ENCODE results near the gene ACOT7.
"Not testable (repeated sequence)": the region's sequence is repeated elsewhere in the genome, so short reads cannot be mapped to it uniquely, and the experiment has no call there.

ACOT7 gene

GRCh38 chr1:6363085-6363884 is 30.3 kb downstream of the ACOT7 start:
- peak; percentile 65 for DNase-seq (ENCODE audit: low read depth)
- H3K4me3 ChIP-seq (ENCODE audit: low read depth, low read length), result not testable (repeated sequence)
- TF ChIP-seq CTCF (conservative IDR thresholded peaks at IDR 0.05; ENCODE audit: low read depth, low read length), result peak; percentile 58

- TF ChIP-seq CTCF (conservative IDR thresholded peaks at IDR 0.05; ENCODE audit: low read depth, low read length), result no peak
- H3K4me3 ChIP-seq (ENCODE audit: low read depth, low read length), result no peak overlapping the region
- DNase-seq (ENCODE audit: low read depth), result no peak
Observed at GRCh38 chr1:6361124-6361775, 32.3 kb downstream of the ACOT7 start.

GRCh38 chr1:6360517-6361070 is 33.0 kb downstream of the ACOT7 start:
- H3K4me3 ChIP-seq (ENCODE audit: low read depth, low read length), result no peak overlapping the region
- TF ChIP-seq CTCF (conservative IDR thresholded peaks at IDR 0.05; ENCODE audit: low read depth, low read length), result no peak
- no peak for DNase-seq (ENCODE audit: low read depth)

GRCh38 chr1:6360117-6360496 is 33.5 kb downstream of the ACOT7 start:
- no peak overlapping the region for H3K4me3 ChIP-seq (ENCODE audit: low read depth, low read length)
- no peak for TF ChIP-seq CTCF (conservative IDR thresholded peaks at IDR 0.05; ENCODE audit: low read depth, low read length)
- no peak for DNase-seq (ENCODE audit: low read depth)

- DNase-seq (ENCODE audit: low read depth), result peak; percentile 77
- no peak overlapping the region for H3K4me3 ChIP-seq (ENCODE audit: low read depth, low read length)
- TF ChIP-seq CTCF (conservative IDR thresholded peaks at IDR 0.05; ENCODE audit: low read depth, low read length), result no peak
Observed at GRCh38 chr1:6359216-6360116, 34.1 kb downstream of the ACOT7 start.

- H3K4me3 ChIP-seq (ENCODE audit: low read depth, low read length), result no peak overlapping the region
Observed at GRCh38 chr1:6358757-6359201, 34.8 kb downstream of the ACOT7 start.

More at GRCh38 chr1:6358757-6359201, 34.8 kb downstream of the ACOT7 start:
- peak; percentile 72 for DNase-seq (ENCODE audit: low read depth)
- no peak for TF ChIP-seq CTCF (conservative IDR thresholded peaks at IDR 0.05; ENCODE audit: low read depth, low read length)

Data from choroid plexus epithelial cell (primary cell).